ENCODE results near the gene ZNF804A. TPM values are rescaled to one million over a fixed set of nuclear protein-coding genes. Genes with fewer than 3 reads are reported as not detected.

The ZNF804A gene
- total RNA-seq, 4 donors from 2014 or later, result 0.19 TPM; not detected in 3

GRCh38 chr2:184721881-184722280 is 123.6 kb downstream of the ZNF804A start:
- intact Hi-C loops (cut with DNase I), result no loop called here
- no peak overlapping the region for H3K27ac ChIP-seq
- no peaks in the 10 kb centered on the region for H3K4me1 ChIP-seq
- no peak overlapping the region for H3K4me3 ChIP-seq
- no peak for TF ChIP-seq CTCF (IDR thresholded peaks at IDR 0.05)
- 75 to 76% methylated on average over 6 of the region's 6 CpGs for WGBS, 2 donors
- no peaks in the 10 kb centered on the region for H3K27me3 ChIP-seq
- H3K36me3 ChIP-seq, result no peaks in the 10 kb centered on the region
- no peak for DNase-seq
- peaks cover 0 to 10% (median 8%) of the 10 kb centered on the region in 3 donors for H3K9me3 ChIP-seq

- no peaks in the 10 kb centered on the region for H3K36me3 ChIP-seq
- no peak for DNase-seq
These were observed 129.5 kb downstream of the ZNF804A start for GRCh38 chr2:184727813-184728212.

GRCh38 chr2:184728411-184728810 is 130.1 kb downstream of the ZNF804A start:
- Histone ChIP-seq H3K27ac (no peak overlapping the region), H3K4me3 (no peak overlapping the region), H3K9me3 (no peaks in the 10 kb centered on the region), H3K27me3 (no peaks in the 10 kb centered on the region), H3K36me3 (no peaks in the 10 kb centered on the region), H3K4me1 (no peaks in the 10 kb centered on the region)
- intact Hi-C loops (cut with DNase I), result no loop called here
- TF ChIP-seq POLR2A (IDR thresholded peaks at IDR 0.05) (no peak), CTCF (IDR thresholded peaks at IDR 0.05) (no peak)
- DNase-seq, result no peak

More at GRCh38 chr2:184727813-184728212, 129.5 kb downstream of the ZNF804A start:
- intact Hi-C loops (cut with DNase I), result no loop called here
- no peak overlapping the region for H3K4me3 ChIP-seq
- no peaks in the 10 kb centered on the region for H3K27me3 ChIP-seq
- no peaks in the 10 kb centered on the region for H3K4me1 ChIP-seq
- no peak for TF ChIP-seq POLR2A (IDR thresholded peaks at IDR 0.05)
- no peak for TF ChIP-seq CTCF (IDR thresholded peaks at IDR 0.05)
- WGBS, 2 donors, result 51 to 56% methylated on average over 3 of the region's 3 CpGs
- H3K27ac ChIP-seq, result no peak overlapping the region
- no peaks in the 10 kb centered on the region for H3K9me3 ChIP-seq

- Histone ChIP-seq H3K27ac (no peak overlapping the region), H3K4me1 (no peaks in the 10 kb centered on the region), H3K36me3 (no peaks in the 10 kb centered on the region), H3K27me3 (no peaks in the 10 kb centered on the region), H3K4me3 (no peak overlapping the region), H3K9me3 (no peaks in the 10 kb centered on the region)
- no peak for DNase-seq
- 35% methylated on average over 3 of the region's 3 CpGs for WGBS, 2 donors
- TF ChIP-seq POLR2A (IDR thresholded peaks at IDR 0.05), result no peak
- TF ChIP-seq CTCF (IDR thresholded peaks at IDR 0.05), result no peak
- intact Hi-C loops (cut with DNase I), result no loop called here
These were observed 131.3 kb downstream of the ZNF804A start for GRCh38 chr2:184729581-184729980.

- intact Hi-C loops (cut with DNase I), result no loop called here
- Histone ChIP-seq H3K27me3 (no peaks in the 10 kb centered on the region), H3K9me3 (no peaks in the 10 kb centered on the region), H3K27ac (no peak overlapping the region), H3K4me1 (no peaks in the 10 kb centered on the region), H3K36me3 (no peaks in the 10 kb centered on the region), H3K4me3 (no peak overlapping the region)
- no peak for DNase-seq
- WGBS, 2 donors, result 75 to 92% methylated on average over 1 of the region's 1 CpG
- TF ChIP-seq POLR2A (IDR thresholded peaks at IDR 0.05), result no peak
- TF ChIP-seq CTCF (IDR thresholded peaks at IDR 0.05), result no peak
These were observed 132.0 kb downstream of the ZNF804A start for GRCh38 chr2:184730288-184730687.

Measured in esophagus squamous epithelium (tissue), 5 donors.